Measurements from ENCODE around the gene VAX1.
"Not testable (repeated sequence)": the region's sequence is repeated elsewhere in the genome, so short reads cannot be mapped to it uniquely, and the experiment has no call there.

Gene VAX1

GRCh38 chr10:117137911-117138642 lies at the start of gene VAX1:
Gene VAX1, minus strand, starts transcription at chr10:117138270. Its CDS starts 214 bp downstream, at chr10:117138056.
- ATAC-seq (no peak), DNase-seq (ENCODE audit: low spot score in 2 of 2) (no peak)
- peaks cover 7% of the 10 kb centered on the region for H3K4me1 Mint-ChIP-seq
- no peak within 1 kb of the TSS for H3K27ac Mint-ChIP-seq
- no peaks in the 10 kb centered on the region for H3K9me3 Mint-ChIP-seq
- no peak within 1 kb of the TSS for H3K4me3 Mint-ChIP-seq
- peaks cover 5% of the 10 kb centered on the region for H3K36me3 Mint-ChIP-seq

GRCh38 chr10:117186832-117187615 lies 49.0 kb upstream of the VAX1 start:
- no peak for ATAC-seq
- no peaks in the 10 kb centered on the region for H3K36me3 Mint-ChIP-seq
- H3K4me1 Mint-ChIP-seq: no peaks in the 10 kb centered on the region
- DNase-seq (ENCODE audit: low spot score in 2 of 2): no peak
- H3K27ac Mint-ChIP-seq: no peak overlapping the region
- H3K9me3 Mint-ChIP-seq: peaks cover 5% of the 10 kb centered on the region
- no peak overlapping the region for H3K4me3 Mint-ChIP-seq

GRCh38 chr10:117185817-117186216 lies 47.7 kb upstream of the VAX1 start:
- H3K4me1 Mint-ChIP-seq; H3K9me3 Mint-ChIP-seq; H3K36me3 Mint-ChIP-seq; H3K27ac Mint-ChIP-seq; DNase-seq (ENCODE audit: low spot score in 2 of 2); H3K4me3 Mint-ChIP-seq; ATAC-seq: not testable (repeated sequence)

- ATAC-seq (no peak), DNase-seq (ENCODE audit: low spot score in 2 of 2) (no peak)
- peaks cover 4% of the 10 kb centered on the region for H3K9me3 Mint-ChIP-seq
- no peak overlapping the region for H3K4me3 Mint-ChIP-seq
- no peaks in the 10 kb centered on the region for H3K36me3 Mint-ChIP-seq
- H3K27ac Mint-ChIP-seq: no peak overlapping the region
- H3K4me1 Mint-ChIP-seq: no peaks in the 10 kb centered on the region
Measured at GRCh38 chr10:117184821-117185220, 46.8 kb upstream of the VAX1 start.

- Mint-ChIP-seq H3K36me3 (no peaks in the 10 kb centered on the region), H3K9me3 (no peaks in the 10 kb centered on the region), H3K27ac (no peak overlapping the region), H3K4me3 (no peak overlapping the region), H3K4me1 (no peaks in the 10 kb centered on the region)
- DNase-seq (ENCODE audit: low spot score in 2 of 2) (no peak), ATAC-seq (no peak)
Measured at GRCh38 chr10:117184296-117184695, 46.2 kb upstream of the VAX1 start.

GRCh38 chr10:117178190-117178589 lies 40.1 kb upstream of the VAX1 start:
- H3K4me3 Mint-ChIP-seq: no peak overlapping the region
- H3K27ac Mint-ChIP-seq: no peak overlapping the region
- H3K4me1 Mint-ChIP-seq: peaks cover 18% of the 10 kb centered on the region
- ATAC-seq: no peak
- H3K36me3 Mint-ChIP-seq: no peaks in the 10 kb centered on the region
- no peak for DNase-seq (ENCODE audit: low spot score in 2 of 2)
- no peaks in the 10 kb centered on the region for H3K9me3 Mint-ChIP-seq

- H3K27ac Mint-ChIP-seq: no peak overlapping the region
- no peaks in the 10 kb centered on the region for H3K9me3 Mint-ChIP-seq
- peaks cover 18% of the 10 kb centered on the region for H3K4me1 Mint-ChIP-seq
- H3K36me3 Mint-ChIP-seq: no peaks in the 10 kb centered on the region
- peak overlapping the region; percentile 77 for H3K4me3 Mint-ChIP-seq
- ATAC-seq (peak; percentile 43), DNase-seq (ENCODE audit: low spot score in 2 of 2) (peak; percentile 59 to 84)
Measured at GRCh38 chr10:117175901-117176534, 37.9 kb upstream of the VAX1 start.

- H3K4me3 Mint-ChIP-seq: peak overlapping the region; percentile 77
- no peaks in the 10 kb centered on the region for H3K9me3 Mint-ChIP-seq
- DNase-seq (ENCODE audit: low spot score in 2 of 2) (peak in 1 of 2 donors; percentile 21), ATAC-seq (peak; percentile 64)
- no peaks in the 10 kb centered on the region for H3K36me3 Mint-ChIP-seq
- no peak overlapping the region for H3K27ac Mint-ChIP-seq
- peaks cover 18% of the 10 kb centered on the region for H3K4me1 Mint-ChIP-seq
Measured at GRCh38 chr10:117175215-117175900, 37.3 kb upstream of the VAX1 start.

GRCh38 chr10:117174439-117175214 lies 36.6 kb upstream of the VAX1 start:
- Mint-ChIP-seq H3K4me1 (peaks cover 18% of the 10 kb centered on the region), H3K36me3 (no peaks in the 10 kb centered on the region), H3K27ac (no peak overlapping the region), H3K9me3 (no peaks in the 10 kb centered on the region), H3K4me3 (peak overlapping the region; percentile 77)
- ATAC-seq (peak; percentile 86), DNase-seq (ENCODE audit: low spot score in 2 of 2) (peak; percentile 69 to 90)

- H3K4me3 Mint-ChIP-seq: no peak overlapping the region
- H3K4me1 Mint-ChIP-seq: peaks cover 20% of the 10 kb centered on the region
- DNase-seq (ENCODE audit: low spot score in 2 of 2) (no peak), ATAC-seq (no peak)
- no peak overlapping the region for H3K27ac Mint-ChIP-seq
- H3K36me3 Mint-ChIP-seq: no peaks in the 10 kb centered on the region
- H3K9me3 Mint-ChIP-seq: no peaks in the 10 kb centered on the region
Measured at GRCh38 chr10:117170244-117170643, 32.2 kb upstream of the VAX1 start.

GRCh38 chr10:117169480-117169879 lies 31.4 kb upstream of the VAX1 start:
- Mint-ChIP-seq H3K4me3 (no peak overlapping the region), H3K9me3 (no peaks in the 10 kb centered on the region), H3K4me1 (peaks cover 18% of the 10 kb centered on the region), H3K36me3 (no peaks in the 10 kb centered on the region), H3K27ac (no peak overlapping the region)
- ATAC-seq (no peak), DNase-seq (ENCODE audit: low spot score in 2 of 2) (no peak)

GRCh38 chr10:117168729-117169128 lies 30.7 kb upstream of the VAX1 start:
- ATAC-seq: no peak
- no peak for DNase-seq (ENCODE audit: low spot score in 2 of 2)
- peaks cover 15% of the 10 kb centered on the region for H3K4me1 Mint-ChIP-seq
- no peaks in the 10 kb centered on the region for H3K36me3 Mint-ChIP-seq
- H3K4me3 Mint-ChIP-seq: peak overlapping the region; percentile 26
- no peaks in the 10 kb centered on the region for H3K9me3 Mint-ChIP-seq
- no peak overlapping the region for H3K27ac Mint-ChIP-seq

- ATAC-seq (peak; percentile 87), DNase-seq (ENCODE audit: low spot score in 2 of 2) (peak; percentile 64 to 83)
- peaks cover 15% of the 10 kb centered on the region for H3K4me1 Mint-ChIP-seq
- H3K36me3 Mint-ChIP-seq: no peaks in the 10 kb centered on the region
- H3K4me3 Mint-ChIP-seq: peak overlapping the region; percentile 26
- no peaks in the 10 kb centered on the region for H3K9me3 Mint-ChIP-seq
- no peak overlapping the region for H3K27ac Mint-ChIP-seq
Measured at GRCh38 chr10:117167789-117168674, 30.0 kb upstream of the VAX1 start.

GRCh38 chr10:117167346-117167788 lies 29.3 kb upstream of the VAX1 start:
- Mint-ChIP-seq H3K4me3 (peak overlapping the region; percentile 26), H3K9me3 (no peaks in the 10 kb centered on the region), H3K36me3 (no peaks in the 10 kb centered on the region), H3K27ac (no peak overlapping the region), H3K4me1 (peaks cover 18% of the 10 kb centered on the region)
- ATAC-seq: no peak
- DNase-seq (ENCODE audit: low spot score in 2 of 2): no peak
